ENCODE data around the gene PCTP.

PCTP gene

DNA sequence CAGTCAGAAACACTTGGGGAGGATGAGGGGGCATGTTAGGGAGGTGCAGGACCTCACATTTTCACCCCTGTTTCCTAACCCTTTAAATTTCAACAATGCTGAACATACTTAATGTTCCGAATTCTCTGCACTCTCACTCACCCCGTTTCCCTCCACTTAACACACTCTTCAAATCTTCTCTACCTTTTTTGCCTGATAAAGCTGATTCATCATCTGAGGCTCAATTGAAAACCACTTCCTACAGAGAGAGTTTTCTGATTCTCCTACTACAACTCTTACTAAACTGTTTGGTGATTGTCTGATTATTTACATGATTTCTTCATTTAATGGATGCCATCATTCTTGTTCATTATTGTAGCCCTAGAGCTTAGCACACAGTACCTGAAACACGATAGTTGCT is 42.4 kb downstream of the PCTP start:
- Mint-ChIP-seq H3K36me3 (ENCODE audit: low read depth) (no peaks in the 10 kb centered on the region), H3K27ac (no peak overlapping the region), H3K4me1 (no peaks in the 10 kb centered on the region), H3K4me3 (no peak overlapping the region), H3K9me3 (peaks cover 7% of the 10 kb centered on the region), H3K27me3 (ENCODE audit: low read depth) (no peaks in the 10 kb centered on the region)
- TF ChIP-seq, protein P1, sequence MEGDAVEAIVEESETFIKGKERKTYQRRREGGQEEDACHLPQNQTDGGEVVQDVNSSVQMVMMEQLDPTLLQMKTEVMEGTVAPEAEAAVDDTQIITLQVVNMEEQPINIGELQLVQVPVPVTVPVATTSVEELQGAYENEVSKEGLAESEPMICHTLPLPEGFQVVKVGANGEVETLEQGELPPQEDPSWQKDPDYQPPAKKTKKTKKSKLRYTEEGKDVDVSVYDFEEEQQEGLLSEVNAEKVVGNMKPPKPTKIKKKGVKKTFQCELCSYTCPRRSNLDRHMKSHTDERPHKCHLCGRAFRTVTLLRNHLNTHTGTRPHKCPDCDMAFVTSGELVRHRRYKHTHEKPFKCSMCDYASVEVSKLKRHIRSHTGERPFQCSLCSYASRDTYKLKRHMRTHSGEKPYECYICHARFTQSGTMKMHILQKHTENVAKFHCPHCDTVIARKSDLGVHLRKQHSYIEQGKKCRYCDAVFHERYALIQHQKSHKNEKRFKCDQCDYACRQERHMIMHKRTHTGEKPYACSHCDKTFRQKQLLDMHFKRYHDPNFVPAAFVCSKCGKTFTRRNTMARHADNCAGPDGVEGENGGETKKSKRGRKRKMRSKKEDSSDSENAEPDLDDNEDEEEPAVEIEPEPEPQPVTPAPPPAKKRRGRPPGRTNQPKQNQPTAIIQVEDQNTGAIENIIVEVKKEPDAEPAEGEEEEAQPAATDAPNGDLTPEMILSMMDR (IDR thresholded peaks at IDR 0.05; ENCODE audit: unreplicated experiment in 3 of 3): no peak

DNA sequence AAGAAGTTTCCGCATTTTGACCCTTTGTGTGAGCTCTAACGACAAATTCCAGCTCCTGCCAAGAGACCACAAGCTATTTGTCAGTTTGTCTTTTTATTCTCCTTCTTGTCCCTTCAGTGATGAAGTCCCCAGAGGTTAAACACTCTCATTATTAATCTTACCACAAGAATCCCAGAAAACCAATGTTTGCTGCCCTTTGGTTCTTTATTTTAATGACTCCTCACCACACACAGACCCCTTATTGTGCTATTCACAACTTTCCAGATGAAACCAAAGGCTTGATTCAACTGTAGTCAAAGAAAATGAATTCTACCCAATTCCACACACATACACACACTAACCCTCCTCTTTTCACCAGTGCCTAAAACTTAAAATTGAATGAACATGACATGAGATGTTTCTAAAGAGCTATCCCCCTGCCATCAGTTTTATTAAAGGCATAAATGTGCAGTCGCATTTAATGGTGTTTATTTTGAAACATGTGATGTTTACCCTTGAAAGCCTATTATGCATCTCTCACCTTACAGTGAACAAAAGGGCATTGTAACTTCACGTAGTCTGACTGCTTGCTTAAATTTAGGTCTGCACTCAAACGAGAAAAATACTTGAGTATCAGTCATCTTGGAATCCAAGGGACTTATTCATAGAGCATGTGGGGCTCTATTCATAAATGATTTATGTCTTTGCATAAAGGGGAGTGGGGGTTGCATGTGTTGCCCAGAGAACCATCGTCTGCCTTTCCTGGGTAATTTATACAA is 44.1 kb downstream of the PCTP start:
- Mint-ChIP-seq H3K4me3 (no peak overlapping the region), H3K4me1 (no peaks in the 10 kb centered on the region), H3K27me3 (ENCODE audit: low read depth) (no peaks in the 10 kb centered on the region), H3K9me3 (peaks cover 13% of the 10 kb centered on the region), H3K27ac (no peak overlapping the region), H3K36me3 (ENCODE audit: low read depth) (no peaks in the 10 kb centered on the region)
- TF ChIP-seq, protein P1 (IDR thresholded peaks at IDR 0.05; ENCODE audit: unreplicated experiment in 3 of 3): no peak

DNA sequence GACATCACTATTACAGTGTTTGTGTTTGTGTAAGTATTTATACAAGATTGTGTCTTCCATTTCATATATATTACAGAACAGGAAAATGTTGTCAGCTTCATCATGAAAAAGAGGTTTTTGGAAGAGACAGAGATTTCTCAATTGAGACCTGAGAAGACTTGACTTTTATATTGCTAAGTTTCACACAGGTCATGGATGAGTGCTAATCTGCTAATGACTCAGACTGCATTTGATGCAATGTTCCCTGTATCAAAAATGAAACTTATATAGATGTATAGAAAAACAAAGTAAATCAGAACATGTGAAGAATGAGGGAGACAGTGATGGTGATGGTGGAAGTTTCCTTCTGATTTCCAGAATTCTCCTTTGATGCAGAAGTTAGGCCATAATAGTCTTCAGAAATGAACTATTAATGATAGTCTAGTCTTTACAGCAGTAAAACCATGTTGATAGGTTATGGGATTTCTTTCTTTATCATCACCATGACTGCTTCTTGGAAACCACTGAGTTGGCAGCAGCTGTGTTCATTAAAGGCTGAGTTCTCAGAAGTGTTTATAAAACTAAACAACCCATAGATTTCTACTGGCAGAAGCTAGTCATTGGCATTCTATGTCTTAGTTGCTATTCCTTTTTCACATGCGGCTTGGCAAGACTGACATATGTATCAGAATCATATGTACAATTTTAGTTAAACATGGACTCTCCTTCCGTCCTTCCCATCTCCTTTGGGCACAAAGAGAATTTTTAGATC is 56.1 kb downstream of the PCTP start:
- TF ChIP-seq, protein P1 (IDR thresholded peaks at IDR 0.05; ENCODE audit: unreplicated experiment in 3 of 3): no peak
- H3K9me3 Mint-ChIP-seq: peaks cover 19% of the 10 kb centered on the region
- H3K36me3 Mint-ChIP-seq (ENCODE audit: low read depth): peaks cover 4% of the 10 kb centered on the region
- no peak overlapping the region for H3K4me3 Mint-ChIP-seq
- H3K4me1 Mint-ChIP-seq: no peaks in the 10 kb centered on the region
- H3K27me3 Mint-ChIP-seq (ENCODE audit: low read depth): no peaks in the 10 kb centered on the region
- no peak overlapping the region for H3K27ac Mint-ChIP-seq

DNA sequence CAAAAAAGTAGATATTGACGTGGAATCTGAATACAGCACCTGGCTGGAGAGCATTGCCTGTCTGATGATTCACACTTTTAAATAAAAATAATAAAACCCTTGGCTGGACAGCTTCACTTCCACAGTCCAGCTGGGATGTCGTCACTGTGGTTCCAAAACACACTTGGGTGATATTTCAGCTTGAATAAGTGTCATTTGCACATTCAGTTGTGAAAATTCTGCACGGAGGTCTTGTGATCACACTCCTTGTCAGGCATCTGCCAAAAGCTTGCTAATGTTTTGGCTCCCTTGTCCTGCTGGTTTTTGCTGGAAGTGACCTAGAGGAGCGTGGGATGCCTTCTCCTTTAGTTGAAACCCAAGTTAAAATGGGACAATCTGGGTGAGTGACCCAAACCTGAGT is 60.7 kb downstream of the PCTP start:
- H3K27me3 Mint-ChIP-seq (ENCODE audit: low read depth): no peaks in the 10 kb centered on the region
- peaks cover 19% of the 10 kb centered on the region for H3K4me1 Mint-ChIP-seq
- TF ChIP-seq, protein P1 (IDR thresholded peaks at IDR 0.05; ENCODE audit: unreplicated experiment in 3 of 3): no peak

DNA sequence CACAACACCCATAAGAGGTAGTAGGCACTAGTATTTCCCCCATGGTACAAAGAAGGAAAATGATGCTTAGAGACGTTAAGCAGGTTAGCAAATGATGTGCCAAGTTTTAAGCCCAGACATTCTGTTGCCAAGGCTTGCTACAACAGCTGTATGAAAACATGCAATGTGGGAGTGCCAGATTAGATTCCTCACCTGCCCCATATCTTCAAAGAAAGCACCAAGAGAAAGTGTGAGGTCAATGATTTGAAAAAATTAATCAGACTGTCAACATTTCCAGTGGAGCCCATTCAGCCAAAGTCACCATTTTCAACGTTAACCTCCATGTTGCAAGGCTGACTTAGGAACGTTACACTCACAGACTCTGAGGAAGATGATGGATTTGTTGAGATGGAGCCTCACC is 61.5 kb downstream of the PCTP start:
- Mint-ChIP-seq H3K27ac (no peak overlapping the region), H3K9me3 (no peaks in the 10 kb centered on the region), H3K4me1 (peaks cover 27% of the 10 kb centered on the region), H3K4me3 (no peak overlapping the region), H3K27me3 (ENCODE audit: low read depth) (no peaks in the 10 kb centered on the region), H3K36me3 (ENCODE audit: low read depth) (no peaks in the 10 kb centered on the region)
- TF ChIP-seq, protein P1 (IDR thresholded peaks at IDR 0.05; ENCODE audit: unreplicated experiment in 3 of 3): no peak

More for the DNA sequence above, 60.7 kb downstream of the PCTP start:
- H3K36me3 Mint-ChIP-seq (ENCODE audit: low read depth): no peaks in the 10 kb centered on the region
- no peak overlapping the region for H3K27ac Mint-ChIP-seq
- no peaks in the 10 kb centered on the region for H3K9me3 Mint-ChIP-seq
- H3K4me3 Mint-ChIP-seq: no peak overlapping the region

Data from nephron (organoid).